Upper lobe of right lung (tissue), 1 donor: ENCODE measurements around the gene NUDT6. TPM values are rescaled to one million over a fixed set of nuclear protein-coding genes. Genes with fewer than 3 reads are reported as not detected.

ENCODE experiments used
- ATAC-seq: fragments of 200-7000 bp; cut with Tn5 transposase; one replicate; pipeline ENCODE4 v1.9.1; 2020; ENCODE audit warnings: mild to moderate bottlenecking, moderate library complexity
- DNase-seq: peaks from one replicate; pipeline ENCODE4 v3.0.0-alpha.2; 2020
- H3K27ac ChIP-seq: fragments of 200-600 bp; one replicate; pipeline ENCODE4 v1.8.0; 2022
- H3K27me3 ChIP-seq: fragments of 200-600 bp; one replicate; pipeline ENCODE4 v1.8.0; 2022; ENCODE audit warnings: mild to moderate bottlenecking
- H3K36me3 ChIP-seq: fragments of 200-600 bp; one replicate; pipeline ENCODE4 v1.8.0; 2022
- H3K4me1 ChIP-seq: fragments of 200-600 bp; one replicate; pipeline ENCODE4 v1.8.0; 2022
- H3K4me3 ChIP-seq: fragments of 200-600 bp; one replicate; pipeline ENCODE4 v1.8.0; 2022; ENCODE audit warnings: mild to moderate bottlenecking
- H3K9me3 ChIP-seq: fragments of 200-600 bp; one replicate; pipeline ENCODE4 v1.8.0; 2022
- intact Hi-C: fragments of 100-400 bp; cut with DNase I; formaldehyde crosslinking; loops from one replicate; pipeline ENCODE4 v1.11.0; 2022
- total RNA-seq: library from RNA; stranded (reverse); fragmentation: NEBNext Ultra II Directional; extraction: Animal tissue kit (Norgen Biotek cat#: 25700); gene quantifications from one replicate; pipeline ENCODE4 v1.2.1, GENCODE V29; 2021
- TF ChIP-seq, protein P1 (sequence below): fragments of 200-600 bp; IDR thresholded peaks from one replicate; pipeline ENCODE4 v1.8.0; 2022; ENCODE audit warnings: antibody characterized with exemption
- donor health status: DM: no; HTN: yes; CAD: no; lungs with severe emphysema.

The NUDT6 gene
- total RNA-seq, 1 donor from 2014 or later, result 3.8 TPM

DNA sequence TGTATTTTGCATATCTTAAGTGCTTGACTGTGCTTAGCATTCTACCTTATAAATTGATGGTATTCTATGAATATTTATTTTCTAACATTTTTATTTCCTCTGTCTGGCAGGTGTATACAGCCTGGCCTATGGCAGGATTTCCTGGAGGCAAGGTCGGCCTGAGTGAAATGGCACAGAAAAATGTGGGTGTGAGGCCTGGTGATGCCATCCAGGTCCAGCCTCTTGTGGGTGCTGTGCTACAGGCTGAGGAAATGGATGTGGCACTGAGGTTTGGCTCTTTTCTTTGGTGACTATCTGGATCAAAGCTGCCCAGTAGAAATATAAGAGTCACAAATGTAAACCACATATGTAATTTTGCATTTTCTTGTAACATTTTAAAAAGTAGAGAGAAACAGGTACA lies 6.5 kb upstream of the NUDT6 start:
- H3K4me1 ChIP-seq, result peaks cover 2% of the 10 kb centered on the region
- no peaks in the 10 kb centered on the region for H3K27me3 ChIP-seq
- no peak overlapping the region for H3K27ac ChIP-seq
- ATAC-seq, result no peak
- no peak for DNase-seq
- no peak overlapping the region for H3K4me3 ChIP-seq
- intact Hi-C loops, result no loop called here
- H3K36me3 ChIP-seq, result peaks cover 21% of the 10 kb centered on the region
- no peaks in the 10 kb centered on the region for H3K9me3 ChIP-seq
- TF ChIP-seq, protein P1, sequence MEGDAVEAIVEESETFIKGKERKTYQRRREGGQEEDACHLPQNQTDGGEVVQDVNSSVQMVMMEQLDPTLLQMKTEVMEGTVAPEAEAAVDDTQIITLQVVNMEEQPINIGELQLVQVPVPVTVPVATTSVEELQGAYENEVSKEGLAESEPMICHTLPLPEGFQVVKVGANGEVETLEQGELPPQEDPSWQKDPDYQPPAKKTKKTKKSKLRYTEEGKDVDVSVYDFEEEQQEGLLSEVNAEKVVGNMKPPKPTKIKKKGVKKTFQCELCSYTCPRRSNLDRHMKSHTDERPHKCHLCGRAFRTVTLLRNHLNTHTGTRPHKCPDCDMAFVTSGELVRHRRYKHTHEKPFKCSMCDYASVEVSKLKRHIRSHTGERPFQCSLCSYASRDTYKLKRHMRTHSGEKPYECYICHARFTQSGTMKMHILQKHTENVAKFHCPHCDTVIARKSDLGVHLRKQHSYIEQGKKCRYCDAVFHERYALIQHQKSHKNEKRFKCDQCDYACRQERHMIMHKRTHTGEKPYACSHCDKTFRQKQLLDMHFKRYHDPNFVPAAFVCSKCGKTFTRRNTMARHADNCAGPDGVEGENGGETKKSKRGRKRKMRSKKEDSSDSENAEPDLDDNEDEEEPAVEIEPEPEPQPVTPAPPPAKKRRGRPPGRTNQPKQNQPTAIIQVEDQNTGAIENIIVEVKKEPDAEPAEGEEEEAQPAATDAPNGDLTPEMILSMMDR, result no peak

DNA sequence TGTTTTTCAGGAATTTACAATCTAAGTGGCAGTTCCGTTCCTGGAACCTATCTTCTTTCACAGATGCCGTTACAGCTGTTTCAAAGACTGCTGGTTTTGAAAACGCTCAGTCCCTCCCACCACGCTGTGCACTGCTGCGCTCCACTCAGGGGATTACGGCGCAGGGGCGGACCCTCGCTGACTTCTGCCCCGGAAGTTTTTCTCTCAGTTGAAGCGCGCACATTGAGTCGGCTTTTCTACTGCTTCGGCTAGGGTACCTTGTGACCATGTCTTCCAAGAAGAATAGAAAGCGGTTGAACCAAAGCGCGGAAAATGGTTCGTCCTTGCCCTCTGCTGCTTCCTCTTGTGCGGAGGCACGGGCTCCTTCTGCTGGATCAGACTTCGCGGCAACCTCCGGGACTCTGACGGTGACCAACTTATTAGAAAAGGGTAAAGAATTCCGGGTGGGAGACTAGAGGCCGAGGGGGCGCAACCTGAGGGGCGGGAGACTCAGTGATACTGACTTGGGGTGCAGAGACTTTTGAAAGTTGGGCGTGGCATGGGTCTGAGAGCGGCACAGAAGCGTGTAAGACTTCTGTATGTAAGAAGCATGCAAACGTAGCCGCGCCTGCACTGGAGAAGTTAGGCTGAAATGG lies 597 bp upstream of the NUDT6 start:
- ATAC-seq (peak; percentile 97), DNase-seq (peak; percentile 90)
- Histone ChIP-seq H3K27ac (peak overlapping the region; percentile 79), H3K4me3 (peak overlapping the region; percentile 80), H3K36me3 (no peaks in the 10 kb centered on the region), H3K4me1 (peaks cover 14% of the 10 kb centered on the region), H3K27me3 (no peaks in the 10 kb centered on the region), H3K9me3 (no peaks in the 10 kb centered on the region)
- intact Hi-C loops, result no loop called here
- TF ChIP-seq, protein P1, result no peak

DNA sequence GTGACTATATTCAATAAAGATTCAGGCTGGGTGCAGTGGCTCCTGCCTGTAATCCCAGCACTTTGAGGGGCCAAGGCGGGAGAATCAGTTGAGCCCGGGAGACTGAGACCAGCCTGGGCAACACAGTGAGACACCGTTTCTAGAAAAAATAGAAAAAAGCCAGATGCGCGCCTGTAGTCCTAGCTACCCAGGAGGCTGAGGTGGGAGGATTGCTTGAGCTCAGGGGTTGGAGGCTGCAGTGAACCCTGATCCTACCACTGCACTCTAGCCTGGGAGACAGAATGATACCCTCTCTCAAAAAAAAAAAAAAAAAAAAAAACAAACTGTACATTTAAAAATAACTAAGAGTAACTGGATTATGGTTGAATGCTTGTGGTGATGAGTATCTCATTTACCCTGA lies 1.1 kb downstream of the NUDT6 start:
- no peak for DNase-seq
- TF ChIP-seq, protein P1, result no peak
- Histone ChIP-seq H3K27ac (peak overlapping the region; percentile 79), H3K36me3 (no peaks in the 10 kb centered on the region), H3K4me1 (peaks cover 14% of the 10 kb centered on the region), H3K27me3 (no peaks in the 10 kb centered on the region), H3K9me3 (no peaks in the 10 kb centered on the region), H3K4me3 (peak overlapping the region; percentile 80)
- intact Hi-C loops, result no loop called here
- ATAC-seq, result no peak

DNA sequence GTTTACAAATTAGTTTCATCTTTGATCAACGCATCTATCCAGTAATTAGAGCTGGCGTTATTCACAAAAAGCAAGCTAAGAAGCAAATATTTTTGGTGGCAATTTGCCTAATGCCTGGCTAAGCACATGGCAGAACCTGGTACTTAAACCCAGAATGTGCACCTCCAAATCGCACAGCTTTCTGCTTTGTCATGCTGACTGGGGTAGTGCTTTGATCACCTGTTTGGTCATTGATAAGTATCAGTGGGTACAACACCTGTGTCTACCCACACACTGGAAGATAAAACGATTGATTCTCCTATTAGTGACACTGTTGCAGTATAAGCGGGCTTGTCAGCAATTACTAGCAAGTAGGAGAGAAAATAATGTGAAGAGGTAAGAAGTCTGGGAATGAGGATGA lies 1.9 kb downstream of the NUDT6 start:
- H3K4me3 ChIP-seq, result no peak overlapping the region
- no peaks in the 10 kb centered on the region for H3K27me3 ChIP-seq
- ATAC-seq, result no peak
- H3K9me3 ChIP-seq, result no peaks in the 10 kb centered on the region
- no peaks in the 10 kb centered on the region for H3K36me3 ChIP-seq
- TF ChIP-seq, protein P1, result no peak
- no peak for DNase-seq
- H3K4me1 ChIP-seq, result peaks cover 14% of the 10 kb centered on the region
- H3K27ac ChIP-seq, result no peak overlapping the region
- intact Hi-C loops, result no loop called here

DNA sequence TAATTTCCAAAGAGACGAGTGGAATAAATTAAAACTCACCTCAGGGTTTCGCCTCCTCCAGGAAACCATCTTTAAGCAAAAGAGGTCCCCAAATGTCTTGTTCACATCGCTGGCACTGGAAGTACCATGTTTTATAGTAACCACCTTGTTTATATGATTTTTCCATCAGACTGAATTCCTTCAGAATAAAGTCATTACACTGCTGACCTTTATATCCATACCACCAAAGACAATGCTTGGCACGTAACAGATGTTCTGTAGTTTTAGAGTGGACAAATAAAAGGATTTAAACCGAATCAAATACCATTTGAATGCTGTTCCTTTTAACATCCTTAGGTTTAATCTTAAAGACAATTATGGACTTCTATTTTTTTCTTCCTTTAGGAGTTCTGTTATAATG lies 4.7 kb downstream of the NUDT6 start:
- peaks cover 7% of the 10 kb centered on the region for H3K4me1 ChIP-seq
- ATAC-seq (no peak), DNase-seq (no peak)
- H3K27me3 ChIP-seq, result no peaks in the 10 kb centered on the region
- no peak overlapping the region for H3K27ac ChIP-seq
- no peak overlapping the region for H3K4me3 ChIP-seq
- TF ChIP-seq, protein P1, result no peak
- H3K36me3 ChIP-seq, result no peaks in the 10 kb centered on the region
- intact Hi-C loops, result loop anchor here (10.0 kb wide), 1 partner anchor 153 kb away; no protein-coding TSS in a partner anchor
- no peaks in the 10 kb centered on the region for H3K9me3 ChIP-seq
